A204.1 (cell line): ENCODE data around the gene TRAPPC2L.

Source experiments
- FAIRE-seq: peaks from 2 replicates; lab custom pipeline; 2012; peaks lifted over from hg19 to GRCh38; lab: Jason Lieb, UNC

TRAPPC2L gene, protein sequence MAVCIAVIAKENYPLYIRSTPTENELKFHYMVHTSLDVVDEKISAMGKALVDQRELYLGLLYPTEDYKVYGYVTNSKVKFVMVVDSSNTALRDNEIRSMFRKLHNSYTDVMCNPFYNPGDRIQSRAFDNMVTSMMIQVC

DNA sequence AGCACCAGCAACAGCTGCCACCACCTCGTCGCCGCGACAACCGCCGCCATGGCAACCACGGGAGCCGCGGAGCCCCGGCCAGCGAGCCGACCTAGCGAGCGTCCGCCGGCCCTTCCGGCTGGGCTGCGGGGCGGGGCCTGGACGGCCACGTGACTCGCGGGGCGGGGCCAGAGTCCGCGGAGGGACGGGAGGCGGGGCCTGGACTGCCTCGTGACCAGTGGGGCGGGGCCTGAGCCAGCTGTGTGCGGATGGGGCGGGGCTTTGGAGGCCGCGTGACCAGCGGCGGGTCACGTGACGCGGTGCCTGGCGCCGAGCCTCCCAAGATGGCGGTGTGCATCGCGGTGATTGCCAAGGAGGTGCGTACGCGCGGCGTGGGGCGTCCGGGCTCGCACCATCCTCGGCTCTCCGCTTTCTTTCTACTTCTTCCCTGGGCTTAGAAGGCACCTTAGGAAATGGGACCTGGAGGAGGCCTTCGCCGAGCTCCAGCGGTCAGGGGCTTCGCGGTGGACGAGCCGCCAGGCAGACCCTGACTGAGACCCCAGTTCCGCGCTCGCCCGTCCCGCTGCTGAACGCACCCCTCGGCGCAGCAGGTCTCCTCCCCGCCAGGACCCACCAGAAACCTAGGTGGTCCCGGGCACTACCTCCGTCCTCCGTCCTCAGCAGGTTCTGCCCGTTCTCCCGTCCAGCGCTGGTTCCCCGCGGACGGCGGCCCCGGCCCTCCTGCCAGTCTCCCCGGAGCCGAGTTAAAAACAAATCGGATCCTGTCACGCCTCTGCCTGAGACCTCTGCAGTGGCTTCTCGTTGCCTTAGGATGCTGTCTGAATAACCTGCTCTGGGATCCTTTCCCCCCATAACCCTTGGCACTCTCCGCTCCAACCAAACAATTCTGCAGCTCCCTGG, at the start of gene TRAPPC2L, which contains the start of gene GALNS:
TRAPPC2L (plus strand) TSS at position 300 of the 900 bp plus-strand sequence; CDS start at position 324, 24 bp downstream.
GALNS (minus strand) TSS at position 120 of the 900 bp plus-strand sequence; CDS start at position 50, 70 bp downstream.
- FAIRE-seq: no peak

DNA sequence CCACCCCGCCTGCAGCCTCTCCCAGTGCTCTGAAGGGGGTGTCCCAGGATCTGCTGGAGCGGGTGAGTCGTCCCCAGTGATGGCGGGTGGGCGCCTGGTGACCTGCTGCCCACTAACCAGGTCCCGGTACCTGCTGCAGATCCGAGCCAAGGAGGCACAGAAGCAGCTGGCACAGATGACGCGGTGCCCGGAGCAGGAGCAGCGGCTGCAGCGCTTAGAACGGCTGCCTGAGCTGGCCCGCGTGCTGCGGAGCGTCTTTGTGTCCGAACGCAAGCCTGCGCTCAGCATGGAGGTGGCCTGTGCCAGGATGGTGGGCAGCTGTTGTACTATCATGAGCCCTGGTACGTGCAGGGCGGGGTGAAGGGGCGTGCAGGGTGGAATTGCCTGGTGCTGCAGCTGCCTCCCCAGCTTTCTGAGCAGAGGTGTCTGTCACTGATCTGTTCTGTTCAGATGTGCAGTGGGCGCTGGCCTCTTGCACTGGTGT, 49.7 kb upstream of the TRAPPC2L start:
- no peak for FAIRE-seq

DNA sequence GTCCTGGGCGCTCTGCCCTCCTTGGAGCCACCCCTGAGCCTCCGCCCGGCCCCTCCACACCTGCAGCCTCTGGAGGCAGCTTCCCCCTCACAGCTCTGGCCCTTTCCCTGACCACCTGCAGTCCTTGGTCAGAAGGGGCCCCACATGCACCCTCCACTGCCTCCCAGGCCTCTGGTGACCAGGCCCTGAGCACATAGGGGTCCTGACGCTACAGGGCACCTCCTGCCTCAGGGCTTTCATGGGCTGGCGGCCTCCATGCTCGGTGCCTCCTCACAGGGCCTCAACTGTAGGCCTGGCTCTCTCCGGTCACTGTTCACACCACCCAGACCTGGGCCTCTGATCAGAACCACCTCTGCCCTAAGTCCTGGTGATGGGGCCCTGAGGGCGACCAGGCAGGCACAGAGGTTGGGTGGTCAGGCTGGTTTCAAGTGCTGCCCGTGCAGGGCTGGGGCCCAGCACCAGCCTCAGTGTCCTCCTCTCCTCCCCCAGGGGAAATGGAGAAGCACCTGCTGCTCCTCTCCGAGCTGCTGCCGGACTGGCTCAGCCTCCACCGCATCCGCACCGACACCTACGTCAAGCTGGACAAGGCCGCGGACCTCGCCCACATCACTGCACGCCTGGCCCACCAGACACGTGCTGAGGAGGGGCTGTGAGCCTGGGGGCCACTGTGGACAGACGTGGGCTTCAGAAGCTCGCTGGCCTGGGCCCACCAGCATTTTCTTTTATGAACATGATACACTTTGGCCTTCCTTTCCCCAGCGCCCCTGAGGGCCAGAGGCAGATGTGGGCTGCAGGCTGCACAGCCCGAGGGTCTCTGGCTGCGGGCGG, 49.1 kb upstream of the TRAPPC2L start:
- FAIRE-seq: no peak

DNA sequence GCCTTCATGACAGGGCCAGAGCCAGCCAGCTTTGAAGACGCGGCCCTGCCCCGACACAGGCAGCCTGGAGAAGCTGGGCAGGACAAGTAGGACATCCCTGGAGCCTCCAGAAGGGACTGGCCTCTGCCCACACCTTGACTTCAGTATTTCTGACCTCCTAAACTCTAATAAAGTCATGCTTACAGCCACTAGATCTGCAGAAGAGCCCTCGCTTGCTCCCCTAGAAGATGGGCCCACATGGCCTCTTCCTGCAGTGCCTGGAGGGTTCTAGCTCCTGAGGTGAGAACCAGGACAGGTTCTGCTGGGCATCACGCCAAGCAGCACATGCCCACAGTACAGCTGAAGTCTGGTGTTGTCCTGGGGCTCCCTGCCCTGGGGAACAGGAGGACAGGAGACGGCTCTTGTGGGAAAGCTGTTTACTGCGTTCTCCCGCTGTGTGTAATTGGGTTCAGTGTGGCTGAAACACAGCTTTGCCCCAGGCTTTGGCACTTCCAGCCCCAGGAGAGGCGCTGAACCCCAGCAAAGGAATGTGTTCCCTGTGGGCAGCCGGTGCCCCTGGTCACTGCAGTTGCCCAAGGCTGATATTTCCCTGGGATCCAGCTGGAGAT, 47.8 kb upstream of the TRAPPC2L start:
- no peak for FAIRE-seq

DNA sequence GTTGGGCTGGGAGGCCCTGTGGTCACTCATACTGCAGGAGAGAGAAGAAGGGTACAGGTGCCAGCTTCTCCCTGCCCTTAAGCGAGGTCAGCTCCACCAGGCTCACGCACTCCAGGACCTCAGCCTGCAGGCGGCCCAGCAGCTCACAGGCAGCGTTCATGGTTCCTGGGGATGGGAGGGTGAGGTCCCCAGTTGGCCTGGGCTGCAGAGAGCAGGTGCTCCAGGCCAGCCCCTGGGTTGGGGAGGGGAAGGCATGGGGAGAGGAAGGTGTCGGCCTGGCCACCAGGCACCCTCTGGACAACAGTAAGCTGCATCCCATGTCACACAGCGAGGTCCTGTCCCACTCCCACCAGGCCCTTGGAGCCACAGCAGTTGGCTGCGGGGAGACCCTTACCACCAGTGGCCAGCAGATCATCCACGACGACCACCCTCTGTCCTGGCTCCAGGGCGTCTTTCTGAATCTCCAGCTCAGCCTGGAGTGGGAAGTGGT, 47.2 kb upstream of the TRAPPC2L start:
- FAIRE-seq: no peak

DNA sequence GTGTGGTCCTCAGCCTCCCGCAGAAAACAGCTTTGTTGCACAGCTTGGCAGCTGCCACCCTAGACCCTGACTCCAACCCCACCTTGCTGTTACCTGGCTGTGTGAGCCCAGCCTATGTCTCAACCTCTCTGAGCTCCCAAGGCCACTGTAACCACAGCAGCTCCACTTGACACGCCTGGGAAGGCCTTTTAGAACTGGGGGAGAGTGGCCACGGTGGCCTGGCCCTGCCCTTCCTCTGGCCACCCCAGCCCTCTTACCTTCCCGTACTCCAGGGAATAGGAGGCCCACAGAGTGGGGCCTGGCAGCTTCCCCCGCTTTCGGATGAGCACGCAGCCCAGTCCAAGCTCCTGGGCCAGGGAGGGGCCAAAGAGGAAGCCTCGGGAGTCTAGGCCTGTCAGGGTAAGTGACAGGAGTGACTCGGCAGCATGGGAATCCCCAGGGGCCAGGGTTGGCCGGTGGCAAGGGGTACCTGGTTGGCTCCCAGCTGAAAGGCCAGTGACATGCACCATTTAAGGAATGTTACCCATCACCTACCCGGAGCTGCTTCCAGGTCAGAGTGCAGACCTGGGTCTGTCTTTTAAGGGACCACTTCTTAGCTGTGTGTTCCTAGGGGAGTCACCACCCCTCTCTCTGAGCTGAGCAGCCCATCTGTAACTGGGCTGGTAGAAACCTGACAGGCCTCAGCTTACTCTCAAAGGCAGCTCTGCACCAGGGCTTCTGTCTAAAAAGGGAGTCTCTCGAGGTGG, 46.6 kb upstream of the TRAPPC2L start:
- no peak for FAIRE-seq

DNA sequence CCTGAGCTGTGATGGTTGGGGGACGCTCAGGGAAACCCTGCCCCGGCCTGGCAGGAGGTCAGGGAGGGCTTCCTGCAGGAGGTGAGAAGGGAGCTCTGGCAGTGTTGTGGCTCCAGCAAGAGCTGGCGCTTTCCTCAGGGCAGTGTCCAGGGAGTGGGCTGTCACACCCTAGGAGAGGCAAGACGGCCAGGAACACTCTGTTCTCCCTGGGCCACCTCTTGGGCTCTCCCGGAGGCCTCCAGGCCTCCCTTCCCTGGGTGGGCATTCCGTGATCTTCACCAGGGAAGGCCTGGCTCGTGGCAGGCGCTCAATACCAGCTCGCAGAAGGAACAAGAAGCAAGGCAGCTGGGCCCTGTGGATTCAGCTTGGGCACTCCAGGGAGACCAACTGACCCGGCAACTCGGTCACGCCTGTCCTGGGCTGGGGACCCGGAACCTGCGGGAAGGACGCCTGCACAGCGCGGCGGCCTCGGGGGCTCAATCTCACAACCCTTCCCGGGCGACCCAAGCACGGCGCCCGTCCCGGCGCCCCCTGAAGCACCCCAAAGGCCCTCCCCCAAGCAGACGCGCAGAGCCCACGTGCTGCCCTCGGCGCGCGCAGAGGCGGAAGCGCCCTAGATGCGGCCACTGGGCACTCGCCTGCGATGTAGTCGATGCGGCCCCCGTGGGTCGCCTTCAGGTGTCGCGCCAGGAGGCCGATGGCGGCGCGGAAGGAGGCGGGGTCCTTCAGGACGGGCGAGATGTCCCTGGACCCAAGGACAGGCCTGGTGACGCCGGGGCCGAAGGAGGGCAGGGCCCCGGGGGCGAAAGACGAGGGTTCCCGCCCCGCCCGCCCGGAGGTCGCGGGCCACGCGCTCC, 45.8 kb upstream of the TRAPPC2L start:
- no peak for FAIRE-seq

DNA sequence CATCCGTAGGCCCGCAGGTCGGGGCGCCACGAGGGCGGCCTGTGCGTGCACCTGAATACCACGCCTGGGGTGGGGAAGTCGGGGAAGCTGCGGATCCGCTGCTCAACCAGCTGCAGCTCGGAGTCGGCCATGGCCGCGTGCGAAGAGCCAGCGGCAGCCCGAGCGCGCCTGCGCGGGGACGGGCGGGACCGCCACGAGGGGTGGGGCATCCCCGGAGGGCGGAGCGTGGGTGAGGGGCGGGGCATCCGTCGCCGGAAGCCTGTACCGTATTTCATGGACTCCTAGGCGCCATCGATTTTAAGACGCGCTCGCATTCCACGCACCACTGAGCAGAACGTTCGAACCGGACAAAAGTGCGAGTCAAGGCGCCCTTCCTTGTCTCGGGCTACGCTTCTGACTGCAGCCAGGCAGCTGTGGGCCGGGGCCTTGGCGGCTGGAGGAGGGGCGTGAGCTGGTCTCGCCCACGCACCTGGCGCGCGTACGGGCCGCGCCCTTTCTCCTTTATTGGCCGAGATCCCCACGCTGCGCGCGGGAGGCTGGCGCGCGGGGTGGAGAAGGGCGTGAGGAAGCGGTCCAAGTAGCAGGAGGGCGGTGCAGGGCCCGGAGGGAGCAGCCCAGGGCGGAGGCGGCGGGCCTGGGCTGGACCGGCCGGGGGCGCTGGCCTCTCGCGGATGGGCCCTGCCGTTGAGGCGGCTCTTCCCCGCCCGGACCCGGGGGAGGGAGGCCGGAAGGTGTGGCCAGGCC, 45.0 kb upstream of the TRAPPC2L start, which contains the start of gene APRT:
APRT (minus strand) TSS at position 160 of the 744 bp plus-strand sequence; CDS start at position 131, 29 bp downstream.
- FAIRE-seq: no peak

DNA sequence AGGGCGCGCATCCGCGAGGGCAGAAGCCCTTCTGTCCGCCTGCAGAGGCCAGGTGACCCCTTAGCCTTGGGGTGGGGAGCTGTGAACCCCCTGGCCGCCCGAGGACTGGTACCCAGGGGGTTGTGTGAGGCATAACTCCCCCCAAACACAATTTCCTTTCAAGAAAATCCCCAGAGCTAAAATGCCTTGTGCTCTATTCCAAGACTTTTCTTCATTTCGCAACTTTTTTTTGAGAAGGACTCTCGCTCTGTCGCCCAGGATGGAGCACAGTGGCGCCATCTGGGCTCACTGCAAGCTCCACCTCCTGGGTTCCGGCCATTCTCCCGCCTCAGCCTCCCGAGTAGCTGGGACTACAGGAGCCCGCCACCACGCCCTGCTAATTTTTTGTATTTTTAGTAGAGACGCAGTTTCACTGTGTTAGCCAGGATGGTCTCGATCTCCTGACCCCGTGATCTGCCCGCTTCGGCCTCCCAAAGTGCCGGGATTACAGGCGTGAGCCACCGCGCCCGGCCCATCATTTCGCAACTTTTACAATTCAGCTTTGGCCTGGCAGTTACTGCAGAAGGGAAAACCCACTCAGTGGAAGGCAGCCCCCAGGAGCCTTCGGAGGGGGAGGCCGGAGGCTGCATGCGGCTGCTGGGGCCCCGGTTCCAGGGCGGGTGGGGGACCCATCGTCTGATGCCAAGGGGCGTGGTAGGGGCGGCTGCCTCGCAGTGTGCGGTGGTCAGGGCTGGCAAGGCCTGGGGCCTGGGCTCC, 44.2 kb upstream of the TRAPPC2L start:
- no peak for FAIRE-seq

DNA sequence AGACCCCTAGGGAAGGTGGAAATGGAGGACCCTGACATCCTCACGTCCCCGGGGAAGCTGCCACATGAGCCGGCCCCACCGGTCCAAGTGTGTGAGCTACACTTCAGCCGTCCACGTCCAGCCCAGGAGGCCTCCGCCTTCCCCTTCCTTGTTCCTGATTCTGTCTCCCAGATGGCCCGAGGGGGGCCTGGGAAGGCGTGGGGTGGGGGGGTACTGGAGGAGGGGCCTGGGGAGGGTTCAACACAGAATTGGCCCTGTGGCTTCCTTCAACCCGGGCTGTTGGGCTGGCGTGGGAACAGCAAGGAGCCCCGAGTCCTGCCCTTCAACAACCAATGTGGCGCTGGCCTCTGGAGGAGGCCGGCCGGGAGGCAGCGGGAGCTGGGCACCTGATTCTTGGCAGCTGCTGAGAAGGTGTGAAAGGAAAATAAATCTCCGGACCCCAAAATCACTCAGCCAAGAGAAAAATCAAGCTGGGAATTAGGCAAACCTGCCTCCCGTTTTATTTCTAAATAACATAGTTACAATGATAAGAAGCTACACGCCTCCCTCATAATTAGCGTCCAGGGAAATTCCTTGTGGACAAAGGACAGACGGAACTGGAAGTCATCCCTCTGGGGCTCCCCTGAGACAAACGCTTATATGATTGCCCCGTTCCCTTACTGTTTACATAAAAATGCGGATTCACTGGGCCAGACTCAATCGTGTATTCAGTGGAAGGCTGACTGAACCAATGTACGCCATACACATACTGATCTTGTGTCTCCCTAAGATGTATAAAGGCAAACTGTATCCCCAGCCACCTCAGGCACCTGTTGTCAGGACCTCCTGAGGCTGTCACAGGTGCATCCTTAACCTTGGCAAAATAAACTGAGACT, 43.4 kb upstream of the TRAPPC2L start:
- no peak for FAIRE-seq

DNA sequence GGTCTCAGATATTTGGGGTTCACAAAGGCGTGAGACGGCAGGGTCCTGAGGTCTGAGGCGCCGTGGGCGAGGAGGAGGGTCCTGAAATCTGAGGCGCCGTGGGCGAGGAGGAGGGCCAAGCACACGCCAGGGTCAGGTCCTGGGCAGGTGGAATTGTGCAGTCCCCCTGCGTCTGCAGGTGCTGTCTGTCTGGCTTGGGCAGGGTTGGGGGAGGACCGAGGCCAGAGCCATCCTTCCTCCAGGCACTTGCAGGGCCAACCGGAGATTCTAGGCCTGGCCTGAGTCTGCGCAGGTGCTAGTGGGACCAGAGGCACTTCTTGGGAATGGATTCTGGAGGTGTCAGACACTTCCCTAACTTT, 42.8 kb upstream of the TRAPPC2L start:
- FAIRE-seq: no peak

DNA sequence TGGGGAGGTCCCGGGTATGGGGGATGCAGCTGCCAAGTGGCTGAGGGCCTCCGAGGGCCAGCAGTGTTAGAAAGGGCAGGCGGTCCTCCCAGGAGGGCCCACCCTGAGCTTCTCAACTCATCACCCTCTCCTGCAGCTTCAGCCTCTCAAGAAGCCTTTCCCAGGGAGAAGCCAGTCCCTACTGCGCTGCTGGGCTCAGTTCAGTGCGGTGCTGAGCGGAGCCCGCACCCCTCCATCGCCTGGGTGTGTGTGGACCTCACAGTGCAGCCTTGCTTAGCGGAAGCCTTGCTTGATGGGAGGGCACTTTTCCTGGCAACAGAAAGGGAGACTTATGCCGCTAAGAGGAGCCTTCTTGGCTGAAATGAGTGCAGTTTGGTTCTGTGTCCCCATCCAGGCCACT, 41.7 kb upstream of the TRAPPC2L start:
- no peak for FAIRE-seq

DNA sequence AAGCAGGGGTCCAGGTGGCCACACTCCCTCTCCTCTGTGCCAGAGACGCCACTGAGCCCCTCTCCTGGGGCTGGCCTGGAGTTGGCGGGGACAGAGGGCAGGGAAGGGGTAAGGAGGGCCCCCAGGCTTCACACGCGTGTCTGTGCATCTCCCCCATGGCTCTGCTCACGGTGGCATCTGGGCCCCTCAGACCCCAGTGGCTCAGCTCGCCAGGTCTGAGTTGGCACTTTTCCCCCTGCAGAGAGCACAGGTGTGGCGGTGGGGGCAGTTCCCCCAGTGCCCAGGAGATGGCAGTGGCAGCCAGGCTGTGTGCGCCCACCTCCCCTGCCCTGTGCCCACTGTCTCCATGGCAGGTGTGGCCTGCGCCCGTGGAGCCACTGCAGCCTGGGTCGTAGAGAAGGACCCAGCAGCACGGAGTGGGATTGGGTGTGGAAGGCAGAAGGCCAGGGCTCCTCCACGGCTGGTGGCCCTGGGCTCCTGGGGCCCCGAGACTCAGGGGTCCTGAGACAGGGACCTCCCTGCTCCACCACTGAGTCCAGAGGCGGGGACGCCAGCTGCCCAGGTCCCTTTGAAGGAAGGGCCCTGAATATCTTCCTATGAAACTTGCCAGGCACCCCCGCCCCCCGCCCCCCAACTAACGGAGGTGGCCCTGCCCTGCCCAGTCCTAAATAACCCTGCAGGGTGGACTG, 40.9 kb upstream of the TRAPPC2L start:
- no peak for FAIRE-seq

DNA sequence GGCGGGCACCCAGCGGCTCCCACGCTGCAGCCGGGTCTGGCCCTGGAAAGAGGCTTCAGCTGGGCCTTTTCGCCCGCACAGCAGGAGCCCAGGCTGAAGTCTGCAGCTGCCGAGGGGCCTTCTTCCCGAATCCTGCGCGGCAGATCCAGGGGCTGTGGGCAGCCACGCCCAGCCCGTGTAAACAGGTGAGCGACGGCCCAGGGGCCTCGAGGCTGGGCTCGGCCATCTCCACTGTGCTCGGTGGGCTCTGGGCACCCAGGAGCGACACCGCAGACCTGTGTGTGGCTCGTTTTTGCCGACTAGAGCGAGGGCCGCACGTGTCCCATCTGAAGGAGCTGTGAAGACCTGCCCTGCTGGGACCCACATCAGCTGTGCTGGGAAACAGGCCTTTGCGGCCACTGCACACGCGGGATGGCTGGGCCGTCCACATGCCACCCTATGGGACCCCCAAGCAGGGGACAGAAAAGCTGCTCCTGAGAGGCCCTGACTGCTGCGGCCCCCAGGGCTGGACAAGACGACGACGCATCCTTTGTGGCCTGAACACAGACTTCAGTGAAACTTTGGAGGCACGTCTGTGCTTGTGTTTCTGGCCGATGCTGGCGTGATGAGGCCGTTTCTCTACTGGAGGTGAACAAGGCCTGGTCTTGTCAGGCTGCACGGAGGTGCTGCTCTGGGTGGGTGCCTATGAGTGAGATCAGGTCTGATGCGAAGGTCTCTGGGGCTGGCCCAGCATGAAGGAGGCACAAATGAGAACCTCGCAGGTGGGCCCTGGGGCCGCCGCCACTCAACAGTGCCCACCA, 40.0 kb upstream of the TRAPPC2L start:
- no peak for FAIRE-seq

DNA sequence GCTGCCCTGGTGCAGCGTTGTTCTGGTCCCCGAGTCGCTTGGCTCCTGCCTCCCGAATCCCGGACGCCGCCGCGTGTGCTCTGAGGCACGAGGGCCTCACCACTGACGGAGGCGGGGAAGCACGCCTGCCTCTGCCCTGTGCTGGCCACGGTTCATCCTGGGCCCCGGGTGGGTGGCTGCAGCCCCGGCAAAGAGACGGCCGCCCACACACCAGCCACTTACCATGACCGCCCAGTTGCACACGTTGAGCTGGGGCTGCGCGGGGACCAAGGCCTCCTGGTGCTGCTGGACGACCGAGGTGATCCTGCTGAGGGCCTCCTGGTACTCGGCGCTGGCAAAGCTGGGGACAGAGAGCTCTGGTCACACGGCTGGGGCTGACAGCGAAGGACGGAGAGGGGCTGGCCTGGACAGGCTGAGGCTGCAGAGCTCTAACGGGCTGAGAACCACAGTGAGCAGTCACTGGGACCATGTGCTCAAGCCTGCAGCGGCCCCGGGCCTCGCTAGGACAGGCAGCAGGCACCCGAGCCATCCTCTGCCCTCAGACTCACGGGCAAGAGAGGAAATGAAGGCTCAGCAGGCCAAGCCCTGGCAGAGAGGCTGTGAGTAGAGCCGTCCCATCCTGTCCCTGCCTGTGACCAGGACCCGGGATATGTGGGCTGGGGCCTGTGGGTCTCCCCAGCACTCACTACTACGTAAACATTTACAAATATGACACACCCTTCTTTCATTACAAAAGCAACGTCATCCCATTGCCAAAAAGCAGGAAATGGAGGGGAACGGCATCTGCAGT, 38.9 kb upstream of the TRAPPC2L start:
- FAIRE-seq: no peak

DNA sequence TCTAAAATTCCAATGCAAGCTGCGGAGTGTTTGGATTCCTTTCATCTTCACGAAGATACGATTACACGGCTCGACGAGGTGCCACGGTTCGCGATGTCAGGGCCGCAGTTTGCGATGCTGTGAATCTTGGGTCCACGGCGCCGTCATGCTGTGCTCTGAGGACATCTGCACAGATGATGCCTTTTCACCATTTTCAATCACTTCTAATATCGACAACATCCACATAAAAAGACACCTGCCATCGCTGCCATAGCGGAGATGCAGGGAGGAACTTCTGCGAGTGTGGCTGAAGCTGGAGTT, 38.4 kb upstream of the TRAPPC2L start:
- FAIRE-seq: no peak
